ENCODE measurements around the gene PDE3B. TPM values are rescaled to one million over a fixed set of nuclear protein-coding genes. Genes with fewer than 3 reads are reported as not detected.
A peak's percentile ranks its signal among the peaks of the same experiment; 100 is the strongest.
"Not testable (repeated sequence)": the region's sequence is repeated elsewhere in the genome, so short reads cannot be mapped to it uniquely, and the experiment has no call there.

PDE3B gene
- total RNA-seq, 8 experiments from 2014 or later, result 3.3 to 52.9 (median 13.1) TPM

GRCh38 chr11:14698771-14699170 is 55.2 kb downstream of the PDE3B start:
- no peak overlapping the region for H3K27ac ChIP-seq
- H3K4me3 ChIP-seq, result no peak overlapping the region
- WGBS, 10 experiments, result 33 to 100% (median 90%) methylated on average over 1 of the region's 1 CpG
- no peaks in the 10 kb centered on the region for H3K4me1 ChIP-seq (replicated peaks in 1 of 2)
- no peak for ATAC-seq (replicated peaks in 6 of 8)
- in situ Hi-C loops (cut with MboI; ENCODE audit: low pct_unique_long_range_greater_than_20kb in 2 of 9, low sequenced_read_pairs in 9 of 9, unreplicated experiment in 9 of 9), result no loop called here

- WGBS, 10 experiments, result 50 to 100% (median 86%) methylated on average over 1 of the region's 1 CpG; no CpG with 5 or more reads in 3 of the 10 experiments
- Histone ChIP-seq H3K4me1 (replicated peaks in 1 of 2) (no peaks in the 10 kb centered on the region), H3K27ac (no peak overlapping the region), H3K4me3 (no peak overlapping the region)
- no peak for ATAC-seq (replicated peaks in 6 of 8)
- in situ Hi-C loops (cut with MboI; ENCODE audit: low pct_unique_long_range_greater_than_20kb in 2 of 9, low sequenced_read_pairs in 9 of 9, unreplicated experiment in 9 of 9), result no loop called here
Measured at GRCh38 chr11:14700593-14700992, 57.0 kb downstream of the PDE3B start.

DNA sequence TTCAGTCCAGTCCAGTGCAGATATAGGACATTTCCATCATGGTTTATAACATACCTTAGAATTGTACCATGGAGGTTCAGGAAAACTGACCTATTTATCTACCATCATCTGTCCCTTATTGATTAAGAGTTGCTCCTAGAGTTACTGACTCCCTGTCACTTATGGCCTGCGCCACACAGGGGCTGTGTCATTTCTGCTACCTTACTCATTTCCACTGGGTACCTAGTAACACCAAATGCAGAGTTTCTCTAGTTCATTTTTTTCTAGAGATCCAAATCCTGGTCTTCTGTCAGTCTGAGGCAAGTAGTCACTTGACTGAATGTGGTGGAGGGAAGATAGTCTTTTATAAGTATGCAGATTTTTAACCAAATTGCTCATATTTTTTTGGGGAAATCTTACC is 59.2 kb downstream of the PDE3B start:
- no peaks in the 10 kb centered on the region for H3K4me1 ChIP-seq (replicated peaks in 1 of 2)
- H3K4me3 ChIP-seq, result no peak overlapping the region
- no peak for ATAC-seq (replicated peaks in 6 of 8)
- 57 to 100% (median 90%) methylated on average over 1 of the region's 1 CpG; no CpG with 5 or more reads in 3 of the 10 experiments for WGBS, 10 experiments
- in situ Hi-C loops (cut with MboI; ENCODE audit: low pct_unique_long_range_greater_than_20kb in 2 of 9, low sequenced_read_pairs in 9 of 9, unreplicated experiment in 9 of 9), result no loop called here
- no peak overlapping the region for H3K27ac ChIP-seq

DNA sequence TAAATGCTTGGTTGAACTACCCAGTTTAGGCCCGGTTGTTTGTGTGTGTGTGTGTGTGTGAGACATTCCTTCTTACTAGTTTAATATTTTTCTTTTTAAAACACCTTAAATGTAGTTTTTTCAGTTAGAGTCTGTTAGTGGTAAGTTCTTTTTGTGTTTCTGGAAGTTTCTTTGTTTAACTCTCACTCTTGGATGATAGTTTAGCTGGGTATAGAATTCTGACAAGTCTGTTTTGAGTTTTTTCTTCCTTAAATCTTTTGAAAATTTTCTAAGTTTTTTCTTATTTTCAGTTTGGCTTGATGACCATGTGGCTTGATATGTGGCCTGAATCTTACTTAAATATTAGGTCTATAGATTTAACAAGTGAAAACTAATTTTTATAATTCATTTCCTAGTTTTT is 60.1 kb downstream of the PDE3B start:
- no peak for ATAC-seq (replicated peaks in 6 of 8)
- no peak overlapping the region for H3K27ac ChIP-seq
- WGBS, 10 experiments, result 0 to 100% (median 100%) methylated on average over 1 of the region's 1 CpG; no CpG with 5 or more reads in 1 of the 10 experiments
- no peak overlapping the region for H3K4me3 ChIP-seq
- no peaks in the 10 kb centered on the region for H3K4me1 ChIP-seq (replicated peaks in 1 of 2)
- in situ Hi-C loops (cut with MboI; ENCODE audit: low pct_unique_long_range_greater_than_20kb in 2 of 9, low sequenced_read_pairs in 9 of 9, unreplicated experiment in 9 of 9), result no loop called here

DNA sequence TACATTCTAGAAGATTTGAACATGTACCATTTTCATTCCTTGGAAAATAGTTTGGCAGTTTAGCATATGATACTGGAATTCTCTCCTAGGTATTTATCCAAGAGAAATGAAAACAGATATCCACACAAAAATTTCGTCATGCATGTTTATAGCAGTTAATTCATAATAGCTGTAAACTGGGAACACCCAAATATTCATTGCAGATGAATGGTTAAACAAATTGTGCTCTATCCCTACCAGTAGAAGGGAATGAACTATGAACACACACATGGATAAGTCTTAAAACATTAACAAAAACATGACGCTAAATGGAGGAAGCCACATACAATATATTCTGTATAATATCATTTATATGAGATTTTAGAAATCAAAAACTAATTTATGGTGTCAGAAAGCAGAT is 61.5 kb downstream of the PDE3B start:
- in situ Hi-C loops (cut with MboI; ENCODE audit: low pct_unique_long_range_greater_than_20kb in 2 of 9, low sequenced_read_pairs in 9 of 9, unreplicated experiment in 9 of 9), result no loop called here
- Histone ChIP-seq H3K4me3 (no peak overlapping the region), H3K4me1 (replicated peaks in 1 of 2) (no peaks in the 10 kb centered on the region), H3K27ac (no peak overlapping the region)
- ATAC-seq (replicated peaks in 6 of 8), result peak in 3 of 8 experiments; percentile 38 to 93 (median 84)
- 0 to 100% (median 82%) methylated on average over 1 to 2 of the region's 2 CpGs for WGBS, 10 experiments

DNA sequence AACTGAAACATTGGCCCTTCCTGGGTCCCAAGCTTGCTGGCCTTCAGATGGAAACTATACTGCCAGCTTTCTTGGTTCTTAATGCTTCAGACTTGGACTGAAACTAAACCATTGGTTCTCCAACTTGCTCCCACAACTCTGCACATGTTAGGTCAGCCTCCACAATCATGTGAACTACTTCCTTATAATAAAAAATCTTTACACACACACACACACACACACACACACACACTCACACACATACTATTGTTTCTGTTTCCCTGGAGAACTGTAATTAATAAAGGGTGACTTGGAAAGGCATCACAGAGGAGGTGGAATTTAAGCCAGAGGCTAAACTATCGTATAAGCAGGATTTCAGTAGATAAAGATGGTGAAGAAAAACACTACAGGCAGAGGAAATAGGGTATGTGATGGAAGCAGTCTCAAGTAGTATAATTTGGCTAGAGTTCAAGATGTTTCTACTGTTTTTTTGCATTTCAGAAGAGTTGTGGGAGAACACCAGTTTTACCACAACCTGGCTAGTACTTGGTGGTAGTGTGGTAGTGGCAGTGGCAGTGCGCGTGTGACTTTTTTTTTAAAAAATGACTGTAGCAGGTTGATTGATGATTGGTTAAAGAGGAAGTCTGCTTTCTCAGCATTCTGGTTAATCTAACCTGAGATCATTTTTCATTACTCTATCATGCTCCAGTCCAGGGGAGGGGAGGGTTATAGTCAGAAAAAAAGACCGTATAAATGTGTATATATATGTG is 70.1 kb downstream of the PDE3B start:
- Histone ChIP-seq H3K4me1 (replicated peaks in 1 of 2) (no peaks in the 10 kb centered on the region), H3K27ac (no peak overlapping the region), H3K4me3 (no peak overlapping the region)
- 32 to 100% (median 92%) methylated on average over 1 to 4 of the region's 4 CpGs; no CpG with 5 or more reads in 3 of the 10 experiments for WGBS, 10 experiments
- ATAC-seq (replicated peaks in 6 of 8), result no peak
- in situ Hi-C loops (cut with MboI; ENCODE audit: low pct_unique_long_range_greater_than_20kb in 2 of 9, low sequenced_read_pairs in 9 of 9, unreplicated experiment in 9 of 9), result no loop called here

GRCh38 chr11:14715669-14716068 is 72.1 kb downstream of the PDE3B start:
- H3K4me1 ChIP-seq (replicated peaks in 1 of 2); H3K27ac ChIP-seq; H3K4me3 ChIP-seq; in situ Hi-C loops (cut with MboI; ENCODE audit: low pct_unique_long_range_greater_than_20kb in 2 of 9, low sequenced_read_pairs in 9 of 9, unreplicated experiment in 9 of 9): not testable (repeated sequence)
- 39 to 94% (median 40%) methylated on average over 1 to 4 of the region's 11 CpGs; no CpG with 5 or more reads in 7 of the 10 experiments for WGBS, 10 experiments
- ATAC-seq (replicated peaks in 6 of 8), result peak in 1 of 8 experiments; percentile 61

- in situ Hi-C loops (cut with MboI; ENCODE audit: low pct_unique_long_range_greater_than_20kb in 2 of 9, low sequenced_read_pairs in 9 of 9, unreplicated experiment in 9 of 9), result no loop called here
- no peak overlapping the region for H3K4me3 ChIP-seq
- H3K4me1 ChIP-seq (replicated peaks in 1 of 2), result no peaks in the 10 kb centered on the region
- ATAC-seq (replicated peaks in 6 of 8), result no peak
- H3K27ac ChIP-seq, result no peak overlapping the region
- 40 to 100% (median 89%) methylated on average over 1 to 4 of the region's 4 CpGs for WGBS, 10 experiments
Measured at GRCh38 chr11:14722496-14722895, 78.9 kb downstream of the PDE3B start.

DNA sequence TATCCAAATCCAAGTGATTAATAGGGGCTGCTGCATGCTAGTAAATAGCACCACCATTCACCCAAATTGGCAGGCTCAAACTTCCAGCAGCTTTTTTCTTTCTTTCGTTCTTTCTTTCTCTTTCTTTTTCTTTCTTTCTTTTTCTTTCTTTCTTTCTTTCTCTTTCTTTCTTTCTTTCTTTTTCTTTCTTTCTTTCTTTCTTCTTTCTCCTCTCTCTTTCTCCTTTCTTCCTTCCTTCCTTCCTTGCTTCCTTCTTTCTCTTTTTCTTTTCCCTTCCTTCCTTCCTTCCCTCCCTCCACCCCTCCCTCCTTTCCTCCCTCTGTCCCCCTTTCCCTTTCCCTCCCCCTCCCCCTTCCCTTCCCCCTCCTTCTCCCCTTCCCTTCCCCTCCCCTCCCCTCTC is 81.5 kb downstream of the PDE3B start:
- Histone ChIP-seq H3K4me1 (replicated peaks in 1 of 2) (no peaks in the 10 kb centered on the region), H3K4me3 (no peak overlapping the region), H3K27ac (no peak overlapping the region)
- WGBS, 10 experiments, result 0 to 100% (median 70%) methylated on average over 1 of the region's 1 CpG; no CpG with 5 or more reads in 2 of the 10 experiments
- in situ Hi-C loops (cut with MboI; ENCODE audit: low pct_unique_long_range_greater_than_20kb in 2 of 9, low sequenced_read_pairs in 9 of 9, unreplicated experiment in 9 of 9), result no loop called here
- no peak for ATAC-seq (replicated peaks in 6 of 8)

- H3K4me3 ChIP-seq, result no peak overlapping the region
- no peaks in the 10 kb centered on the region for H3K4me1 ChIP-seq (replicated peaks in 1 of 2)
- ATAC-seq (replicated peaks in 6 of 8), result no peak
- in situ Hi-C loops (cut with MboI; ENCODE audit: low pct_unique_long_range_greater_than_20kb in 2 of 9, low sequenced_read_pairs in 9 of 9, unreplicated experiment in 9 of 9), result no loop called here
- no peak overlapping the region for H3K27ac ChIP-seq
Measured at GRCh38 chr11:14727215-14727614, 83.6 kb downstream of the PDE3B start.

GRCh38 chr11:14727746-14728145 is 84.1 kb downstream of the PDE3B start:
- no peak overlapping the region for H3K4me3 ChIP-seq
- H3K4me1 ChIP-seq (replicated peaks in 1 of 2), result no peaks in the 10 kb centered on the region
- ATAC-seq (replicated peaks in 6 of 8), result no peak
- in situ Hi-C loops (cut with MboI; ENCODE audit: low pct_unique_long_range_greater_than_20kb in 2 of 9, low sequenced_read_pairs in 9 of 9, unreplicated experiment in 9 of 9), result no loop called here
- no peak overlapping the region for H3K27ac ChIP-seq
- WGBS, 10 experiments, result 0 to 100% (median 17%) methylated on average over 1 of the region's 1 CpG; no CpG with 5 or more reads in 4 of the 10 experiments

DNA sequence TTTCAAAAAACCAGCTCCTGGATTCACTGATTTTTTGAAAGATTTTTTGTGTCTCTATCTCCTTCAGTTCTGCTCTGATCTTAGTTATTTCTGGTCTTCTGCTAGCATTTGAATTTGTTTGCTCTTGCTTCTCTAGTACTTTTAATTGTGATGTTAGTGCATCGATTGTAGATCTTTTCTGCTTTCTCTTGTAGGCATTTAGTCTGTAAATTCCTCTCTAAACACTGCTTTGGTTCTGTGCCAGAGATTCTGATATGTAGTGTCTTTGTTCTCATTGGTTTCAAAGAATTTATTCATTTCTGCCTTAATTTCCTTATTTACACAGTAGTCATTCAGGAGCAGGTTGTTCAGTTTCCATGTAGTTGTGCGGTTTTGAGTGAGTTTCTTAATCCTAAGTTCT is 96.9 kb downstream of the PDE3B start:
- H3K4me3 ChIP-seq; in situ Hi-C loops (cut with MboI; ENCODE audit: low pct_unique_long_range_greater_than_20kb in 2 of 9, low sequenced_read_pairs in 9 of 9, unreplicated experiment in 9 of 9); H3K4me1 ChIP-seq (replicated peaks in 1 of 2); ATAC-seq (replicated peaks in 6 of 8); H3K27ac ChIP-seq: not testable (repeated sequence)
- WGBS, 10 experiments, result 0 to 100% (median 89%) methylated on average over 1 to 2 of the region's 2 CpGs; no CpG with 5 or more reads in 1 of the 10 experiments

DNA sequence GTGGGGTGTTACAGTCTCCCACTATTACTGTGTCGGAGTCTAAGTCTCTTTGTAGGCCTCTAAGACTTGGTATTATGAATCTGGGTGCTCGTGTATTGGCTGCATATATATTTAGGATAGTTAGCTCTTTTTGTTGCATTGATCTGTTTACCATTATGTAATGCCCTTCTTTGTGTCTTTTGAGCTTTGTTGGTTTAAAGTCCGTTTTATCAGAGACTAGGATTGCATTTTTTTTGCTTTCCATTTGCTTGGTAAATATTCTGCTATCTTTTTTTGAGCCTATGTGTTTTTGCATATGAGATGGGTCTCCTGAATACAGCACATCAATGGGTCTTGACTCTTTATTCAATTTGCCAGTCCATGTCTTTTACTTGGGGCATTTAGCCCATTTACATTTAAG is 97.6 kb downstream of the PDE3B start:
- no peak for ATAC-seq (replicated peaks in 6 of 8)
- H3K4me1 ChIP-seq (replicated peaks in 1 of 2), result no peaks in the 10 kb centered on the region
- in situ Hi-C loops (cut with MboI; ENCODE audit: low pct_unique_long_range_greater_than_20kb in 2 of 9, low sequenced_read_pairs in 9 of 9, unreplicated experiment in 9 of 9), result no loop called here
- no peak overlapping the region for H3K27ac ChIP-seq
- 9 to 100% (median 83%) methylated on average over 1 to 3 of the region's 3 CpGs; no CpG with 5 or more reads in 2 of the 10 experiments for WGBS, 10 experiments
- no peak overlapping the region for H3K4me3 ChIP-seq

Measured in motor neuron (in vitro differentiated cells).